SK-N-SH treated with all-trans-retinoic acid at 6 μM for 48 hours (cell line): Measurements from ENCODE around the gene SMAP2.
A peak's percentile ranks its signal among the peaks of the same experiment; 100 is the strongest.

Source experiments
- ATAC-seq: fragments of 200-7000 bp; cut with Tn5 transposase; 3 replicates; pipeline ENCODE4 v1.9.1; 2020; ENCODE audit warnings: mild to moderate bottlenecking, moderate library complexity
- ARNTL ChIP-seq: fragments of 450-650 bp; formaldehyde crosslinking; IDR thresholded peaks from 2 replicates; pipeline ENCODE4 v1.5.0; 2020; ENCODE audit warnings: low read depth, mild to moderate bottlenecking, moderate library complexity, borderline replicate concordance
- CSRNP3 ChIP-seq: fragments of 250-450 bp; sonication (Bioruptor Pico); IDR thresholded peaks from 2 replicates; pipeline ENCODE4 v1.5.1; 2021; ENCODE audit warnings: mild to moderate bottlenecking, moderate library complexity
- ESRRG ChIP-seq: fragments of 250-450 bp; sonication (Bioruptor Pico); IDR thresholded peaks from 2 replicates; pipeline ENCODE4 v1.6.1; 2021; ENCODE audit warnings: mild to moderate bottlenecking
- GLIS3 ChIP-seq: fragments of 250-450 bp; sonication (Bioruptor Pico); IDR thresholded peaks from 2 replicates; pipeline ENCODE4 v1.5.0; 2020; ENCODE audit warnings: mild to moderate bottlenecking, moderate library complexity
- ISL1 ChIP-seq: fragments of 250-450 bp; sonication (Bioruptor Pico); IDR thresholded peaks from 2 replicates; pipeline ENCODE4 v2.1.2; 2022; ENCODE audit warnings: mild to moderate bottlenecking, moderate library complexity
- OSR1 ChIP-seq: fragments of 250-450 bp; sonication (Bioruptor Pico); IDR thresholded peaks from 2 replicates; pipeline ENCODE4 v1.8.0; 2022; ENCODE audit warnings: moderate library complexity, mild to moderate bottlenecking, inconsistent platforms
- PATZ1 ChIP-seq: fragments of 250-450 bp; sonication (Bioruptor Pico); IDR thresholded peaks from 2 replicates; pipeline ENCODE4 v1.8.0; 2020; ENCODE audit warnings: mild to moderate bottlenecking, moderate library complexity, borderline replicate concordance
- RARB ChIP-seq: fragments of 250-450 bp; sonication (Bioruptor Pico); IDR thresholded peaks from 2 replicates; pipeline ENCODE4 v1.8.0; 2021; ENCODE audit warnings: mild to moderate bottlenecking, moderate library complexity
- SNAI2 ChIP-seq: fragments of 250-450 bp; sonication (Bioruptor Pico); IDR thresholded peaks from 2 replicates; pipeline ENCODE4 v1.5.0; 2020; ENCODE audit warnings: mild to moderate bottlenecking, moderate library complexity
- TCF4 ChIP-seq: fragments of 250-450 bp; sonication (Bioruptor Pico); IDR thresholded peaks from 2 replicates; pipeline ENCODE4 v1.8.0; 2021; ENCODE audit warnings: mild to moderate bottlenecking, moderate library complexity, borderline replicate concordance
- TOX ChIP-seq: fragments of 250-450 bp; sonication (Bioruptor Pico); IDR thresholded peaks from 2 replicates; pipeline ENCODE4 v1.8.0; 2021; ENCODE audit warnings: mild to moderate bottlenecking, moderate library complexity, borderline replicate concordance
- ZC3H10 ChIP-seq: fragments of 250-450 bp; sonication (Bioruptor Pico); IDR thresholded peaks from 2 replicates; pipeline ENCODE4 v1.5.1; 2021; ENCODE audit warnings: mild to moderate bottlenecking, moderate library complexity
- ZFP3 ChIP-seq: fragments of 250-450 bp; sonication (Bioruptor Pico); IDR thresholded peaks from 2 replicates; pipeline ENCODE4 v1.5.0; 2020; ENCODE audit warnings: mild to moderate bottlenecking, moderate library complexity
- ZFP30 ChIP-seq: fragments of 450-650 bp; formaldehyde crosslinking; IDR thresholded peaks from 2 replicates; pipeline ENCODE4 v1.5.0; 2022; ENCODE audit warnings: mild to moderate bottlenecking, moderate library complexity
- ZNF565 ChIP-seq: fragments of 450-650 bp; formaldehyde crosslinking; conservative IDR thresholded peaks from 2 replicates; pipeline ENCODE4 v1.5.0; 2020; ENCODE audit warnings: low read depth, mild to moderate bottlenecking, moderate library complexity
- ZNF70 ChIP-seq: fragments of 450-650 bp; formaldehyde crosslinking; IDR thresholded peaks from 2 replicates; pipeline ENCODE4 v1.5.0; 2020; ENCODE audit warnings: mild to moderate bottlenecking, moderate library complexity
- TF ChIP-seq, protein P1 (sequence below): fragments of 250-450 bp; sonication (Bioruptor Pico); IDR thresholded peaks from 2 replicates; pipeline ENCODE4 v1.8.0; 2021; ENCODE audit warnings: low read depth, mild to moderate bottlenecking, moderate library complexity, borderline replicate concordance
- TF ChIP-seq, protein P2 (sequence below): fragments of 250-450 bp; sonication (Bioruptor Pico); IDR thresholded peaks from 2 replicates; pipeline ENCODE4 v1.5.1; 2020; ENCODE audit warnings: low read depth, mild to moderate bottlenecking, moderate library complexity

The SMAP2 gene

DNA sequence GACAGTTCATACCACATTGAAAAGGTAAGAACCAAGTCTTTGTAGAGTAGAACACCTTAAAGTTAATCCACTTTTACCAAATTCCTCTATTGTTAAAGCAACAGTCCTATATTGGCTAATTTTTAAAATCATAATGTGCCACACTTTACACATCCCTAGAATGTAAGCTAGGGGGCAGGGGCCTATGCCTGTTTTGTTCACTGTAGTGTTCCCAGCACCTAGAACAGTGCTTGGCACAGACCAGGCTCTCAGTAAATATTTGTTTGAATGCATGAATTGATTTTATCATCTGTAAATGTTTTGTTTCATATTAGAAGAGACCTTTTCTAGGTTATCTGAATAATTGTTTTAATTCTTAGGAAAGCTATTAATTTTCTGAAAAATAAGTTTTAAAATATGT lies 9.1 kb downstream of the SMAP2 start:
- peak; percentile 28 for ATAC-seq
- no peak for TF ChIP-seq RARB
- TF ChIP-seq, protein P1, sequence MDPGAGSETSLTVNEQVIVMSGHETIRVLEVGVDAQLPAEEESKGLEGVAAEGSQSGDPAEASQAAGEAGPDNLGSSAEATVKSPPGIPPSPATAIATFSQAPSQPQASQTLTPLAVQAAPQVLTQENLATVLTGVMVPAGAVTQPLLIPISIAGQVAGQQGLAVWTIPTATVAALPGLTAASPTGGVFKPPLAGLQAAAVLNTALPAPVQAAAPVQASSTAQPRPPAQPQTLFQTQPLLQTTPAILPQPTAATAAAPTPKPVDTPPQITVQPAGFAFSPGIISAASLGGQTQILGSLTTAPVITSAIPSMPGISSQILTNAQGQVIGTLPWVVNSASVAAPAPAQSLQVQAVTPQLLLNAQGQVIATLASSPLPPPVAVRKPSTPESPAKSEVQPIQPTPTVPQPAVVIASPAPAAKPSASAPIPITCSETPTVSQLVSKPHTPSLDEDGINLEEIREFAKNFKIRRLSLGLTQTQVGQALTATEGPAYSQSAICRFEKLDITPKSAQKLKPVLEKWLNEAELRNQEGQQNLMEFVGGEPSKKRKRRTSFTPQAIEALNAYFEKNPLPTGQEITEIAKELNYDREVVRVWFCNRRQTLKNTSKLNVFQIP (CRISPR knock-in tag), result no peak
- TF ChIP-seq SNAI2 (CRISPR knock-in tag), result no peak
- no peak for TF ChIP-seq TCF4 (CRISPR knock-in tag)
- TF ChIP-seq ISL1 (CRISPR knock-in tag), result no peak
- no peak for TF ChIP-seq ZC3H10 (CRISPR knock-in tag)
- no peak for TF ChIP-seq PATZ1
- TF ChIP-seq GLIS3 (CRISPR knock-in tag), result no peak
- TF ChIP-seq, protein P2, sequence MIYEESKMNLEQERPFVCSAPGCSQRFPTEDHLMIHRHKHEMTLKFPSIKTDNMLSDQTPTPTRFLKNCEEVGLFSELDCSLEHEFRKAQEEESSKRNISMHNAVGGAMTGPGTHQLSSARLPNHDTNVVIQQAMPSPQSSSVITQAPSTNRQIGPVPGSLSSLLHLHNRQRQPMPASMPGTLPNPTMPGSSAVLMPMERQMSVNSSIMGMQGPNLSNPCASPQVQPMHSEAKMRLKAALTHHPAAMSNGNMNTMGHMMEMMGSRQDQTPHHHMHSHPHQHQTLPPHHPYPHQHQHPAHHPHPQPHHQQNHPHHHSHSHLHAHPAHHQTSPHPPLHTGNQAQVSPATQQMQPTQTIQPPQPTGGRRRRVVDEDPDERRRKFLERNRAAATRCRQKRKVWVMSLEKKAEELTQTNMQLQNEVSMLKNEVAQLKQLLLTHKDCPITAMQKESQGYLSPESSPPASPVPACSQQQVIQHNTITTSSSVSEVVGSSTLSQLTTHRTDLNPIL (CRISPR knock-in tag), result no peak

DNA sequence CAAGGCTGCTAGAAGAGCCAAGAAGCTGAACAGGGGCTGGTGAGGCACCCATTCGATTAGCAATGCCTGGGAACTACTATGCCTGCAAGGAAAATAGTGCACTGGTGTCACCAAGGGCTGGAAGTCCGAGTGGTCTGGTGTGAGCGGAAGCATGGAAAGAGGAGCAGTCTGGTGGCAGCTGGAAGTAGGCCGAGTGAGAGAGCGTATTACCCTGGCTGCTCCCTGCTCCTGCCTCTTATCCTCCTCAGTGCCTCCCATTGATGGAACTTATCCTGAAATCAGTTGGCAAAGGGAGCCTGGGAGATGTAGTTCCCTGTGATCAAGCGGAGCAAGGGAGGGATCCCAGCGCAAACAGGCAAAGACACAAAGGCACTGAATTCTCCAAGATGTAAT lies 9.6 kb downstream of the SMAP2 start:
- peak; percentile 92 for ATAC-seq
- TF ChIP-seq TCF4 (CRISPR knock-in tag), result peak; percentile 23; the same call in 1 of the 2 replicates
- no peak for TF ChIP-seq OSR1 (CRISPR knock-in tag)
- TF ChIP-seq, all 23 proteins: peak for 1

- no peak for TF ChIP-seq ZC3H10 (CRISPR knock-in tag)
- TF ChIP-seq, protein P1 (CRISPR knock-in tag), result no peak
- no peak for TF ChIP-seq ZNF565 (CRISPR knock-in tag)
- no peak for TF ChIP-seq CSRNP3
- TF ChIP-seq TCF4 (CRISPR knock-in tag), result no peak
- TF ChIP-seq RARB, result no peak
- no peak for TF ChIP-seq ZFP3 (CRISPR knock-in tag)
- no peak for TF ChIP-seq ZNF70
- TF ChIP-seq ZFP30, result no peak
- TF ChIP-seq SNAI2 (CRISPR knock-in tag), result no peak
- TF ChIP-seq TOX, result no peak
- TF ChIP-seq ESRRG, result no peak
- TF ChIP-seq GLIS3 (CRISPR knock-in tag), result no peak
- no peak for TF ChIP-seq ISL1 (CRISPR knock-in tag)
- ATAC-seq, result peak; percentile 27
Measured at GRCh38 chr1:40383488-40384412, 10.2 kb downstream of the SMAP2 start.

DNA sequence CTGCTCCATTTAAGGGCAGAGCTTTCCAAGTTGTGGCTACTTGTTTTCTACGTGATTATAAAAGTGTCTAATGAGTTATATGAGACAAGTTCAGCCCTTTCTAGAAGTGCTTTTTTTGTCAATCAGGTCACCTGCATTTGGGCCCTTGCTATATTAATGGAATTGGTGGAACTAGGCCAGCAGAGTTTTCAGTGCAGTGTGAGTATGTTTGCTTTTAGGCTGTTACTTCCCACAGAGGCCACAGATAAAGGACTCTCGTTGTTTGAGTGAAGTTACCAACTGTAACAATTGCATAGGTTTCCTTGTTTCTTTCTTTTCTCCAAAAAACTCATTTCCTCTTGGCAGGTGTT lies 10.9 kb downstream of the SMAP2 start:
- TF ChIP-seq ESRRG, result no peak
- TF ChIP-seq, protein P1 (CRISPR knock-in tag), result no peak
- no peak for TF ChIP-seq ZFP3 (CRISPR knock-in tag)
- no peak for TF ChIP-seq CSRNP3
- no peak for TF ChIP-seq ARNTL (CRISPR knock-in tag)
- TF ChIP-seq ISL1 (CRISPR knock-in tag), result peak; percentile 49
- TF ChIP-seq, protein P2 (CRISPR knock-in tag), result no peak
- no peak for ATAC-seq
